Urothelium cell line (cell line): ENCODE measurements around the gene DNAAF2.
"Not testable (repeated sequence)": the region's sequence is repeated elsewhere in the genome, so short reads cannot be mapped to it uniquely, and the experiment has no call there.

Experiments
- DNase-seq: peaks from one replicate; pipeline ENCODE4 v3.0.0; 2011; ENCODE audit warnings: low spot score, mixed read lengths
- FAIRE-seq: peaks from 2 replicates; lab custom pipeline; 2011; peaks lifted over from hg19 to GRCh38; lab: Jason Lieb, UNC

Gene DNAAF2

GRCh38 chr14:49634547-49635334, at the start of gene DNAAF2:
Gene DNAAF2 (minus strand): TSS chr14:49635244. CDS start chr14:49635149, 95 bp downstream.
- peak; percentile 76 for DNase-seq
- peak; percentile 50 for FAIRE-seq

- DNase-seq, result no peak
- FAIRE-seq, result no peak
Measured at GRCh38 chr14:49679271-49679670, 44.2 kb upstream of the DNAAF2 start.

- DNase-seq (peak; percentile 44), FAIRE-seq (no peak)
Measured at GRCh38 chr14:49677643-49678042, 42.6 kb upstream of the DNAAF2 start.

GRCh38 chr14:49673586-49673985, 38.5 kb upstream of the DNAAF2 start:
- FAIRE-seq (no peak), DNase-seq (no peak)

GRCh38 chr14:49670475-49670874, 35.4 kb upstream of the DNAAF2 start:
- DNase-seq (no peak), FAIRE-seq (no peak)

GRCh38 chr14:49659526-49660455, 24.7 kb upstream of the DNAAF2 start:
- DNase-seq (no peak), FAIRE-seq (peak; percentile 91)

- peak; percentile 42 for FAIRE-seq
- not testable (repeated sequence) for DNase-seq
Measured at GRCh38 chr14:49657500-49657899, 22.5 kb upstream of the DNAAF2 start.

- FAIRE-seq (no peak), DNase-seq (no peak)
Measured at GRCh38 chr14:49654511-49654910, 19.5 kb upstream of the DNAAF2 start.

- FAIRE-seq, result no peak
Measured at GRCh38 chr14:49653508-49653907, 18.5 kb upstream of the DNAAF2 start.

GRCh38 chr14:49642163-49642562, 7.1 kb upstream of the DNAAF2 start:
- no peak for FAIRE-seq

More at GRCh38 chr14:49653508-49653907, 18.5 kb upstream of the DNAAF2 start:
- no peak for DNase-seq

GRCh38 chr14:49641697-49642129, 6.7 kb upstream of the DNAAF2 start:
- DNase-seq, result no peak
- FAIRE-seq, result peak; percentile 75

More at GRCh38 chr14:49642163-49642562, 7.1 kb upstream of the DNAAF2 start:
- DNase-seq, result no peak

- peak; percentile 74 for FAIRE-seq
Measured at GRCh38 chr14:49640540-49641417, 5.7 kb upstream of the DNAAF2 start.

GRCh38 chr14:49637534-49638078, 2.6 kb upstream of the DNAAF2 start:
- FAIRE-seq, result peak; percentile 30

More at GRCh38 chr14:49640540-49641417, 5.7 kb upstream of the DNAAF2 start:
- DNase-seq, result no peak

GRCh38 chr14:49636866-49637265, 1.8 kb upstream of the DNAAF2 start:
- DNase-seq (no peak), FAIRE-seq (no peak)

More at GRCh38 chr14:49637534-49638078, 2.6 kb upstream of the DNAAF2 start:
- no peak for DNase-seq

GRCh38 chr14:49633640-49634546, 1.2 kb downstream of the DNAAF2 start:
- DNase-seq, result peak; percentile 99
- FAIRE-seq, result peak; percentile 98

- no peak for DNase-seq
- FAIRE-seq, result no peak
Measured at GRCh38 chr14:49623941-49624839, 10.9 kb downstream of the DNAAF2 start.

GRCh38 chr14:49623387-49623786, 11.7 kb downstream of the DNAAF2 start:
- FAIRE-seq (no peak), DNase-seq (no peak)

- no peak for DNase-seq
- no peak for FAIRE-seq
Measured at GRCh38 chr14:49622022-49622607, 12.9 kb downstream of the DNAAF2 start.
